SU-DHL-6 (cell line): Measurements from ENCODE around the gene AXL.

ENCODE experiments used
- EZH2phosphoT487 ChIP-seq: fragments of 200-600 bp; sonication (generic), shearing (Covaris generic); conservative IDR thresholded peaks from 2 replicates; pipeline ENCODE4 v1.6.1; 2018; ENCODE audit warnings: mild to moderate bottlenecking, antibody characterized with exemption, low read length, moderate library complexity, mixed read lengths
- TF ChIP-seq, protein P1 (sequence below): fragments of 200-600 bp; sonication (generic); IDR thresholded peaks from one replicate; pipeline ENCODE4 v1.5.1; 2017; ENCODE audit warnings: antibody characterized with exemption, mild to moderate bottlenecking, low read length, moderate library complexity; ENCODE audit not compliant: insufficient read depth, poor library complexity, severe bottlenecking

DNA sequence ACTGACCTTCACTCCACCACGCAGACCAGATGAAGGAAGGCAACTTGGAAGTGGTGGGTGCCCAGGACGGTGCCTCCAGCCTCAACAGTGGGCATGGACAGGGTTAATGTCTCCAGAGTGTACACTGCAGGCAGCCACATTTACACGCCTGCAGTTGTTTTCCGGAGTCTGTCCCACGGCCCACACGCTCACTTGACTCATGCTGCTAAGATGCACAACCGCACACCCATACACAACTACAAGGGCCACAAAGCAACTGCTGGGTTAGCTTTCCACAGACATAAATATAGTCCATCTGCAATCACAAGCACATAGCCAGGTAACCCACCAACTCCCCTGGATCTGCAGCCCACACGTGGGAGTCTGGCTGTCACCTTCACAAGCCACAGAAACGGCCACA lies 12.6 kb upstream of the AXL start:
- TF ChIP-seq, protein P1, sequence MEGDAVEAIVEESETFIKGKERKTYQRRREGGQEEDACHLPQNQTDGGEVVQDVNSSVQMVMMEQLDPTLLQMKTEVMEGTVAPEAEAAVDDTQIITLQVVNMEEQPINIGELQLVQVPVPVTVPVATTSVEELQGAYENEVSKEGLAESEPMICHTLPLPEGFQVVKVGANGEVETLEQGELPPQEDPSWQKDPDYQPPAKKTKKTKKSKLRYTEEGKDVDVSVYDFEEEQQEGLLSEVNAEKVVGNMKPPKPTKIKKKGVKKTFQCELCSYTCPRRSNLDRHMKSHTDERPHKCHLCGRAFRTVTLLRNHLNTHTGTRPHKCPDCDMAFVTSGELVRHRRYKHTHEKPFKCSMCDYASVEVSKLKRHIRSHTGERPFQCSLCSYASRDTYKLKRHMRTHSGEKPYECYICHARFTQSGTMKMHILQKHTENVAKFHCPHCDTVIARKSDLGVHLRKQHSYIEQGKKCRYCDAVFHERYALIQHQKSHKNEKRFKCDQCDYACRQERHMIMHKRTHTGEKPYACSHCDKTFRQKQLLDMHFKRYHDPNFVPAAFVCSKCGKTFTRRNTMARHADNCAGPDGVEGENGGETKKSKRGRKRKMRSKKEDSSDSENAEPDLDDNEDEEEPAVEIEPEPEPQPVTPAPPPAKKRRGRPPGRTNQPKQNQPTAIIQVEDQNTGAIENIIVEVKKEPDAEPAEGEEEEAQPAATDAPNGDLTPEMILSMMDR = no peak
- no peak for TF ChIP-seq EZH2phosphoT487
